Activated T-cell treated with anti-CD3 and anti-CD28 coated beads, Interleukin-2, amount 50 U/mL, for 4 hours (primary cell): ENCODE measurements around the gene IYD. TPM values are rescaled to one million over a fixed set of nuclear protein-coding genes. Genes with fewer than 3 reads are reported as not detected.
A peak's percentile ranks its signal among the peaks of the same experiment; 100 is the strongest.
"Not testable (repeated sequence)": the region's sequence is repeated elsewhere in the genome, so short reads cannot be mapped to it uniquely, and the experiment has no call there.

ENCODE experiments used
- ATAC-seq, 2 donors: fragments of 200-7000 bp; cut with Tn5 transposase; one replicate each; pipeline ENCODE4 v1.10.0; 2021
- DNase-seq: peaks from one replicate; pipeline ENCODE4 v3.0.0-alpha.2; 2020
- H3K27me3 Mint-ChIP-seq: one replicate; pipeline ENCODE4 v1.8.0; 2021; ENCODE audit warnings: low read depth, mixed read lengths
- H3K36me3 Mint-ChIP-seq: one replicate; pipeline ENCODE4 v1.8.0; 2022; ENCODE audit warnings: mixed read lengths; ENCODE audit not compliant: insufficient read depth
- H3K4me1 Mint-ChIP-seq: one replicate; pipeline ENCODE4 v1.8.0; 2021; ENCODE audit warnings: low read depth, mixed read lengths
- H3K4me3 Mint-ChIP-seq: one replicate; pipeline ENCODE4 v1.8.0; 2021; ENCODE audit warnings: mild to moderate bottlenecking, moderate library complexity, mixed read lengths
- H3K9me3 Mint-ChIP-seq: one replicate; pipeline ENCODE4 v1.8.0; 2021; ENCODE audit warnings: mixed read lengths
- total RNA-seq, 3 donors: library from RNA; stranded (reverse); gene quantifications; one replicate each; pipeline ENCODE4 v1.2.1, GENCODE V29; 2021

Gene IYD
- total RNA-seq, 3 donors from 2014 or later, result 0.03 TPM; not detected in 2

DNA sequence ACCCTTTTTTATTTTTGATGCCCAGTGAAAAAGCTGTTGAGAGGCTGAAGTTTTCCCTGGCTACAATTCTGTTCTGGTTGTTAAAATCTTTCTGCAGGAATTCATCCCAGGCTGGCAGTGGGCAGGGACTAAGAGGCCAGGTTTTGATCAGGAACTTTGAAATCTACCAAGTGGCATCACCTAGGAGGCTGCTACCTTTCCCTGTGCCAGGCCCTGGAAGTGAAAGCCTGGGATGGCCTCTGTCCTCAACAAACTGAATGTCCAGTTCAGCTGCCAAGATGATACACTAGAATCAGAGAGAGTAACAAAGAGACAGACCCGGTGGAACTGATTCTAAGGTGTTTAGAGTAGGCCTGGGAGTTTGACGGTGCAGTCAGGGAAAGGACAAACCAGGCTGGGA is 596 bp downstream of the IYD start:
- Mint-ChIP-seq H3K9me3 (no peaks in the 10 kb centered on the region), H3K36me3 (no peaks in the 10 kb centered on the region), H3K27me3 (peaks cover 3% of the 10 kb centered on the region), H3K4me1 (no peaks in the 10 kb centered on the region), H3K4me3 (no peak overlapping the region)
- ATAC-seq, result no peak
- DNase-seq, result no peak

DNA sequence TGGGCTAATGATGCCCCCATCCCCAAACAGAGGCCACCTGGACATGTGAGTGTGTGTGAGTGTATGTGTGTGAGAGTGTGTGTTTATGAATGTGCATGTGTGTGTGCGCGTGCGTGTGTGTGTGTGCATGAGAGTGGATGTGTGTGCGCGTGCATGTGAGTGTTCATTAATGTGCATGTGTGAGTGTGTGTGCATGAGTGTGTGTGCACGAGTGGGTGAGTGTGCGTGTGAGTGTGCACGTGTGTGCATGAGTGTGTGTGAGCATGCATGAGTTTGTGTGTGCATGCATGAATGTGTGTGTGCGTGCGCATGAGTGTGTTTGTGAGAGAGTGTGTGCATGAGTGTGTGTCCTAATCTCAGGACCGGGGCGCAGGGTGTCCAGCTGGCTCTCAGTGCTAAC is 1.3 kb downstream of the IYD start:
- no peak for ATAC-seq
- no peak for DNase-seq

DNA sequence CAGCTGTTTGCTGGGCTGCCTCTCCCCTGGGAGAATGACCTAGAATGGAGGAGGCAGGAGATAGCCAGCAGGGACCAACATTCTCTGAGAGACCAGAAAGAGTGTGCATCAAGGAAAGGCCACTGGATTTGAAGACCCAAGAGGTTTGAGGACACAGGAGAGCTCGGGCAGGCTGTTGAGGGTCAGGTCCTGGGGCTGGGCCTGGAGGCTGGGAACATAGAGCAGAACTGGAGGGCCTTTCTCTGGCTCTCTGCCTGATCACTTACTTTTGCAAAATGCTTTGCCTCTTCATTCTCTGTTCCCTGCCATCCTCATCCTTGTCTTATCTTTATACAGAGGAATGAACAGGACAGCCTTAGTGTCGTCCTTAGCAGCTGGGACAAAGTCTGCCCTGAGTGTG is 2.5 kb downstream of the IYD start:
- ATAC-seq (no peak), DNase-seq (no peak)
- no peaks in the 10 kb centered on the region for H3K36me3 Mint-ChIP-seq
- H3K9me3 Mint-ChIP-seq, result no peaks in the 10 kb centered on the region
- H3K4me1 Mint-ChIP-seq, result no peaks in the 10 kb centered on the region
- H3K27me3 Mint-ChIP-seq, result peaks cover 10% of the 10 kb centered on the region
- no peak overlapping the region for H3K4me3 Mint-ChIP-seq

More for the DNA sequence above, 1.3 kb downstream of the IYD start:
- Mint-ChIP-seq H3K27me3 (peaks cover 6% of the 10 kb centered on the region), H3K36me3 (no peaks in the 10 kb centered on the region), H3K4me3 (no peak overlapping the region), H3K4me1 (no peaks in the 10 kb centered on the region), H3K9me3 (no peaks in the 10 kb centered on the region)

DNA sequence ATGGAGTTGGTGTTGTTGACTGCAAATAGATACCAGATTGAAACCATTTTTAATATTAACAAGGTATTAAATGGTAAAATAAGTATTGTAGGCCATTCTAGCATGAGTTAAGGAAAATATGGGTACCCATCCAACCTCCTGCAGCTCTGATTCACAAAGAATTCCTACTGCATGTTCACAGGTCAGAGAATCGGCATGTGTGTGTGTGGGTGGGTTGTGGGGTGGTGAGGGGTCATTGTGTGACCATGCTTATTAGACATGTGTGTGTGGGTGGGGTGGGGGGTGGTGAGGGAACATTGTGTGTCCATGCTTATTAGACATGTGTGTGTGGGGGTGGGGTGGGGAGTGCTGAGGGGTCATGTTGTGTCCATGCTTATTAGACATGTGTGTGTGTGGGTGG is 3.2 kb downstream of the IYD start:
- peaks cover 10% of the 10 kb centered on the region for H3K27me3 Mint-ChIP-seq
- H3K4me1 Mint-ChIP-seq, result no peaks in the 10 kb centered on the region
- ATAC-seq (no peak), DNase-seq (no peak)
- H3K36me3 Mint-ChIP-seq, result no peaks in the 10 kb centered on the region
- no peak overlapping the region for H3K4me3 Mint-ChIP-seq
- H3K9me3 Mint-ChIP-seq, result no peaks in the 10 kb centered on the region

DNA sequence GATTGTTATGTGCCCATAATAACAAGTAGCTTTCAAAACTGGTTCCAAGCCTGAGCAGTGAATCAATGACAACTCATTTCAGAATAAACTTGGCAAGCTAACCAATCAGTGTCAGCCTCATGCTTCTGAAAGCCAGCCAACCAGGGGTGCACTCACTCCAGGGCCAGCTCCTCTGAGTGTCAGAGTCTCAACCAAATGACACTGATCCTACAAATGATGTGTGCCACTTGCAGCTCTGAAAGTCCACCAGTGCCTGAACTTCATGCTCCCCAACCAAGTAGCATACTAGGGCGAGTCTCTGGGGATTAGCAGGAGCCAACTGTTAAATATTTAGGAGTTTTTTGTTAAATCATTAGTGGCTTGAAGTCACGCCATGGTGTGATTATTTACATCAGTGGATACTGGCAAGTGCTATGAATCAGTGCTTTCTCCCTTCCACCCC is 4.5 kb downstream of the IYD start:
- DNase-seq (no peak), ATAC-seq (peak in 1 of 2 donors; percentile 38)
- Mint-ChIP-seq H3K9me3 (no peaks in the 10 kb centered on the region), H3K36me3 (no peaks in the 10 kb centered on the region), H3K27me3 (peaks cover 10% of the 10 kb centered on the region), H3K4me3 (no peak overlapping the region), H3K4me1 (no peaks in the 10 kb centered on the region)

DNA sequence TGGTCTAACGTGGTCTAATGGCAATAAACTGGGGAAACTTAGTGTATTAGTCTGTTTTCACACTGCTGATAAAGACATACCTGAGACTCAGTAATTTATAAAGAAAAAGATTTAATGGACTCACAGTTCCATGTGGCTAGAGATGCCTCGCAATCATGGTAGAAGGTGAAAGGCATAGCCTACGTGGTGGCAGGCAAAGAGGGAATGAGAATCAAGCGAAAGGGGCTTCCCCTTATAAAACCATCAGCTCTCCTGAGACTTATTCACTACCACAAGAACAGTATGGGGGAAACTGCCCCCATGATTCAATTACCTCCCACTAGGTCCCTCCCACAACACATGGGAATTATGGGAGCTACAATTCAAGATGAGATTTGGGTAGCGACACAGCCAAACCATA is 5.5 kb downstream of the IYD start:
- H3K9me3 Mint-ChIP-seq, H3K4me1 Mint-ChIP-seq, ATAC-seq, H3K36me3 Mint-ChIP-seq, DNase-seq, H3K4me3 Mint-ChIP-seq: not testable (repeated sequence)
- peaks cover 15% of the 10 kb centered on the region for H3K27me3 Mint-ChIP-seq

DNA sequence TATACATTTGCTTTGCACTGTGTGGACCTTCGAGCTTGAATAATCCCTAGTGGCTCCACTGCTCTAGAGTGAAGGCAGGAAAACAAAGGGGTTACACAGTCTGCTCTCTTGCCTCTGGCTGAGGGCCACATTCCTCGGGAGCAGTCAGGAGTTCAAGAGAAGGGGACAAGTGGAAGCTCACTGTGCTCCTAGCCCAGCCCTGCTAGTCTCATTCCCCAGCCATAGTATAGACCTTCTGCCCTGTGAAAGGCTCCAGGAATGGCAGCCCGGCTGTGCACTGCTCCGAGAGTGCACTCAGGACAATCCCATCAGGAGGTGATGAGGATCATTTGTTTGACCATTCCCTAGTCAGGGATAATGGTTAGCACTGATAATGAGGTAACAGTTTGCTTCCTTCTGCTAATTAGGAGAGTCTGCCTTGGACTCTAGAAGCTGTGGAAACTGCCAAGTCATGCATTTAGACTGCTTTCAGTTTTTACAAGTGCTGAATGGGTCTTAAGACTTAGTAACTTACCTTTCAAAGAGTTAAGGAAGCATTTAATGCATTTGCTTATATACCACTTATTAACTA is 8.5 kb downstream of the IYD start:
- DNase-seq, result no peak
- ATAC-seq, result no peak
- H3K36me3 Mint-ChIP-seq, result no peaks in the 10 kb centered on the region
- no peaks in the 10 kb centered on the region for H3K4me1 Mint-ChIP-seq
- H3K4me3 Mint-ChIP-seq, result no peak overlapping the region
- H3K9me3 Mint-ChIP-seq, result no peaks in the 10 kb centered on the region
- peaks cover 22% of the 10 kb centered on the region for H3K27me3 Mint-ChIP-seq

DNA sequence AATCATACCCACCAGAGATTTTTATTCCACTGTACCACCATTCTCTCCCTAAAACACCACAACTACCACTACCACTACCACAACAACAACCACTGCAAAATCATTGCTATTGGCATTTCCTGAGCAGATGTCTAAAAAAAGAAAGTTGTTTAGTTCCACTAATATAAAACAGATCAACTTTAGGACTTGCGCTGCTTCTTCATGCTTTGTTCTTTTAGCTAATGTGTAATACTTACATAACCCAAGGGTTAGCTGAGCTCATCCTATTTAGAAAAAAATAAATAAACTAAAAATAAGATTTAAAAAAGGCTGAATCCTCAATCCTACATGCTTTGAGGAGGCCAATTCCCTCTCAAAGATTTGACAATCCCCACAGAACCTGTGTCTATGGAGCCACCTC is 11.4 kb downstream of the IYD start:
- no peaks in the 10 kb centered on the region for H3K36me3 Mint-ChIP-seq
- DNase-seq (no peak), ATAC-seq (no peak)
- H3K9me3 Mint-ChIP-seq, result no peaks in the 10 kb centered on the region
- peaks cover 20% of the 10 kb centered on the region for H3K27me3 Mint-ChIP-seq
- H3K4me1 Mint-ChIP-seq, result no peaks in the 10 kb centered on the region
- H3K4me3 Mint-ChIP-seq, result no peak overlapping the region

DNA sequence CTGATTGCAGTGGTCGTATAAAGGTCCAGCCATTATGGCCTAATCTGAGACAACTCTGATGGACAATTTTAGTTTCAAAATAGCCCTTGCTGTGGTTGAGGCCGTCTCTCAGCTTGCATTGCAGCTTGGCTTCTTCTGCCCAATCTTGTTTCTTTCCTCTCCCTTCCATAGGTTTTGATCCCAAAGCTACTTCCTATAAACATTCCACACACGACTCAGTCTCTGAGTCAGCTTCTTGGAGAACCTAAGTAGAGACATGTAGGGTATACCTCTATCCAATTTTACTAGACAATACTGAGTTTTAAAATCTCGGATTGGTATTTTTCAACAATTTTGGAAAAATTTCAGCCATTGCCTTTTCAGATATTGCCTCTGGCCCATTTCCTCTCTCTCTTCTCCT is 13.4 kb downstream of the IYD start:
- H3K4me1 Mint-ChIP-seq, result no peaks in the 10 kb centered on the region
- peaks cover 18% of the 10 kb centered on the region for H3K27me3 Mint-ChIP-seq
- ATAC-seq (no peak), DNase-seq (no peak)
- no peak overlapping the region for H3K4me3 Mint-ChIP-seq
- no peaks in the 10 kb centered on the region for H3K9me3 Mint-ChIP-seq
- no peaks in the 10 kb centered on the region for H3K36me3 Mint-ChIP-seq

DNA sequence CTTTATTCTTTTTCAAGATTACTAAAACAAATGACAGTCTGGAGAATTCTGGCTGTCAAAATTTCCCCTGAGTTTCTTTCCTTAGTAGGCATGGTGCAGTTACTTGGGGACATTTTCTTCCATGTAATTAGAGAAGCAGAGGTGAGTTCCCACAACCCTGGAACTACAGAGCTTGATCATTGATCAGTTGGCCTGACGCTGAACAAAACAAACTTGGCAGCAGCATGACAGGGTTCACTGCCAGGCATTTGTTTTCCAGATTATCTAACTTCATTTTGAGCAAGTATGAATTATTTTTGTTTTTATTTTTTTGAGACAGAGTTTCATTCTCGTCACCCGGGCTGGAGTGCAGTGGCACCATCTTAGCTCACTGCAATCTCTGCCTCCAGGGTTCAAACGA is 22.6 kb downstream of the IYD start:
- Mint-ChIP-seq H3K9me3 (no peaks in the 10 kb centered on the region), H3K4me1 (no peaks in the 10 kb centered on the region), H3K27me3 (peaks cover 18% of the 10 kb centered on the region), H3K4me3 (no peak overlapping the region), H3K36me3 (peaks cover 2% of the 10 kb centered on the region)
- DNase-seq (no peak), ATAC-seq (no peak)

DNA sequence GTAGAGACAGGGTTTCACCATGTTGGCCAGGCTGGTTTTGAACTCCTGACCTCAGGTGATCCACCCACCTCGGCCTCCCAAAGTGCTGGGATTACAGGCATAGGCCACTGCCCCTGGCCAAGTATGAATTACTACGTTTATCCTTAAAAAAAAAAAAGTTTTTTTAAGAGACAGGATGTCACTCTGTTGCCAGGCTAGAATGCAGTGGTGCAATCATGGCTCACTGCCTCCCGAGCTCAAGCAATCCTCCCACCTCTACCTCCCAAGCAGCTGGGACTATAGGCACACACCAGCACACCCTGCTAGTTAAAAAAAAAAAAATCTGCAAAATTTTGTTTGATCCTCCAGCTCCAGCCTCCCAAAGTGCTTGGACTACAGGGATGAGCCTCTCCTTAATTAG is 23.1 kb downstream of the IYD start:
- Mint-ChIP-seq H3K4me1 (no peaks in the 10 kb centered on the region), H3K4me3 (no peak overlapping the region), H3K36me3 (peaks cover 2% of the 10 kb centered on the region), H3K9me3 (no peaks in the 10 kb centered on the region), H3K27me3 (peaks cover 19% of the 10 kb centered on the region)
- DNase-seq (no peak), ATAC-seq (no peak)

DNA sequence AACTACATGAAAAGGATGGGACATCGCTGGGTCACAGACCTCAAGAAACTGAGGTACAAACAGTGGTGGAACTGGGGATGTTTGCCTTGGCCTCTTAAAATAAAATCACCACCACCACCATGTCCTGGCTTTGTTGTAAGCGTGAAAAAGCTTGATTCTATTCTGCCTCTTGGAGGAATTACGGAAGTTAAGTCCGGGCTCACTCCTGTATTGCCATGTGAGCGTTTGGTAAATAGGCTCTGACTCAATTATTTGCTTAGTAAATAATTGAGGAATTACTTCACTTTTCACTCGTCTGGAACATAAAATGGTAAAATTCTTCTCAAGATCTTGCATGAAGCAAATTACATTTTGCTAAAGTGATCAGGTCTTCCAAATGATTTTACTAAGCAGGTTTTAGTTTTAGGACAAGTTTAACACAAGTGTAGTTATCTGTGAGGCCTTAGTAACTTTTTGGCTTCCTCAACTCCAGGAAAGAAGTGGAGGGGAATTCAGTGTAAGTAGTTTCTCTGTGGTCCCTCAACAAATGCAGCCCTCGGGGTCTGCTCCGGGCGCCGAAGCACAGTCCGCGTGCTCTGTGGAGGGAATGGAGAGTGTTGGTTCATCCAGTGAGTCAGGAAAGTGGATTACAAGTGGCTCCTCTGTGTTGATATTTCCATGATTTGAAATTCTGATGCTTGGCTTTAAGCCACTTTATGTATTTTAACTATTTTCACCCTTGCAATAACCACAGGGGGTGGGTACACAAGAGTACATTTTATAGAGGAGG is 23.8 kb downstream of the IYD start:
- Mint-ChIP-seq H3K9me3 (no peaks in the 10 kb centered on the region), H3K4me1 (no peaks in the 10 kb centered on the region), H3K36me3 (no peaks in the 10 kb centered on the region), H3K27me3 (peaks cover 17% of the 10 kb centered on the region), H3K4me3 (no peak overlapping the region)
- ATAC-seq (no peak), DNase-seq (no peak)

DNA sequence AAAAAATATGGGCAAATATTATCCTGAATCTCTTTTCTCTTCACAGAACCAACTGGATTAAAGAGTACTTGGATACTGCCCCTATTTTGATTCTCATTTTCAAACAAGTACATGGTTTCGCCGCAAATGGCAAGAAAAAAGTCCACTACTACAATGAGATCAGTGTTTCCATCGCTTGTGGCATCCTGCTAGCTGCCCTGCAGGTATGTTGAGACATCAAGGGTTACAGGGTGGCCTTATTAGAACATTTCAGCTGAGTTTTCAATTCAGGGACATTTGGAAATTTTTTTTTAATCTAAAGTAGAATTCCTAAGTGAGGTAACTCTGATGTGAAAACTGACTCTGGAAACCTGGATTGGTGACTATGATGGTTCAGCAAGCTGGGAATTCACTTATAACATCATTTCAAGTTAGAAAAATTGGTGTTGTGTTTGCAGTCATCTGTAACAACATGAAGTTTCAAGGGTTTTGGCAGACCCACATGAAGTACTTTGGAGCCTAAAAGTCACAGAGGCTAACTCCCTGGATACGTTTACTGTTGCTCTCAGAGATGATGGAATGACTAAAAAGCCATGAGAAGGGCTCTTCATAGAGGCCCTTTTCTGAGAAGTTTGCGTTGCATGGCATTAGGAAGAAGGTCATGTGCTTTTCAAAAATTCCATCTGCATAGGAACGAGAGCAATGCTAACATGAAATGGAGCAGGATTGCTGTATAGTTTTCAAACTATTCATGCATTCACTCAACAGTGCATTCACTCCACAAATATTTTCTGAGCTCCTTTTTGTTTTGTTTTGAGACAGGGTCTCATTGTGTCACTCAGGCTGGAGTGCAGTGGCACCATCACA is 25.5 kb downstream of the IYD start:
- Mint-ChIP-seq H3K36me3 (no peaks in the 10 kb centered on the region), H3K9me3 (no peaks in the 10 kb centered on the region), H3K4me1 (no peaks in the 10 kb centered on the region), H3K27me3 (peaks cover 15% of the 10 kb centered on the region), H3K4me3 (no peak overlapping the region)
- DNase-seq (no peak), ATAC-seq (no peak)

DNA sequence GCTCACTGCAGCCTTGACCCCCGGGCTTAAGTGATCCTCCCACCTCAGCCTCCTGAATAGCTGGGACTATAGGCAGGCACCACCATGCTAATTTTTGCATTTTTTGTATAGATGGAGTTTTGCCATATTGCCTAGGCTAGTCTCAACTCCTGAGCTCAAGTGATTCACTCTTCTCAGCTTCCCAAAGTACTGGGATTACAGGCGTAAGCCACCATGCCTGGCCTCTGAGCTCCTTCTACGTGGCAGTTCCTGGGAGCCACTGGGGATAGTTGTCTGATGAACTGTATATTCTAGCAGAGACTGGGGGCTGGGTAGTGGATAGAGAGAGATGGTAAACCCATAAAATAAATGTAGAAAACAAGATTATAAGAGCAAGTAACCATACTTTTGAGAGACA is 26.1 kb downstream of the IYD start:
- Mint-ChIP-seq H3K27me3 (peaks cover 16% of the 10 kb centered on the region), H3K36me3 (no peaks in the 10 kb centered on the region), H3K4me3 (no peak overlapping the region), H3K4me1 (no peaks in the 10 kb centered on the region), H3K9me3 (no peaks in the 10 kb centered on the region)
- ATAC-seq (no peak), DNase-seq (no peak)
